ENCODE measurements around the gene MCF2L. TPM values are rescaled to one million over a fixed set of nuclear protein-coding genes. Genes with fewer than 3 reads are reported as not detected.

MCF2L gene
- polyA plus RNA-seq, 2 of the 4 experiments (the other 2 are of a cell fraction), result 0.36 to 0.92 TPM

DNA sequence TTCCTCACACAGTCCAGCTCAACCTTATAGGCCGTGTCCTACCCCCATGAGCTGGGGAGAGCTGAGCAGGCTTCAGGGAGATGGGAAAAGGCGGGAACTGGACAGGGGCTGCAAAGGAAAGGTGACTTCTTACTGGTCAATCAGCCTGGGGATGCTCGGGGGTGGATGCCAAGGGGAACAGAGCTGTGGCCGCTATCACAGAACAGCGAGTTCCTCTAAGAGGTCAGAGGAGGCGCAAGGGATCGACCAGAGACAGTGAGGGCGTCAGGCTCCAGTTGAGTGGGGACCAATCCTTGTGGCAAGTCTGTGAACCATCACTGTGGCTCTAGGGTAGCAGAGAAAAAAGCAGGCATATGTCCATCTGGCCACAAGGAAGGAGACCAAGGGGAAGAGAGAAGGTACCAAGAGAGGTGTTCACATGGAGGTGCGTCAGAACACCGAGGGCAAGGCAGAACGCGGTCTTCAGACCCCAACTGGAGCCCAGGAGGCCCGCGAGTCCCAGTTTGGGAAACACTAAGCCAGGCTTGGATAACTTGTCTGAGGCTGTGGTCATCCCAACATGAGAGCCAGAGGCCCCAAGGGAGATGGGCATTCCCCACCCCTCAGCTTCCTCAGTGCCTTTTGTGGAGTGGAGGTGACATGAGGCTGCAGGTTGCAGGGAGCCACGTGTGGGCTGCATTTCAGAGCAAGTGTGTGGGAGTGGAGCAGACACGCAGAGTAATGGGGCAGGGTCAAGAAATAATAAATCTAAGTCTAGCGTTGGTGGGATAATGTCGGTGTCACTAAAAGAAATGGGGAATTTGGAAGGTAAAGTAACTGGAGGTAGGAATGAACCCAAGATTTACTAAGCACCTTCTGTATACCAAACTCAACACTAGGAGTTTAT, 157.5 kb downstream of the MCF2L start (continued):
- TF ChIP-seq FOSL2 (IDR thresholded peaks at IDR 0.05) (no peak), FOSL2 (CRISPR knock-in tag; IDR thresholded peaks at IDR 0.05) (no peak), KDM5A (IDR thresholded peaks at IDR 0.05) (no peak), ZNF302 (CRISPR knock-in tag; IDR thresholded peaks at IDR 0.05) (no peak), RARB (CRISPR knock-in tag; IDR thresholded peaks at IDR 0.05) (no peak)
- TF ChIP-seq, protein P1, sequence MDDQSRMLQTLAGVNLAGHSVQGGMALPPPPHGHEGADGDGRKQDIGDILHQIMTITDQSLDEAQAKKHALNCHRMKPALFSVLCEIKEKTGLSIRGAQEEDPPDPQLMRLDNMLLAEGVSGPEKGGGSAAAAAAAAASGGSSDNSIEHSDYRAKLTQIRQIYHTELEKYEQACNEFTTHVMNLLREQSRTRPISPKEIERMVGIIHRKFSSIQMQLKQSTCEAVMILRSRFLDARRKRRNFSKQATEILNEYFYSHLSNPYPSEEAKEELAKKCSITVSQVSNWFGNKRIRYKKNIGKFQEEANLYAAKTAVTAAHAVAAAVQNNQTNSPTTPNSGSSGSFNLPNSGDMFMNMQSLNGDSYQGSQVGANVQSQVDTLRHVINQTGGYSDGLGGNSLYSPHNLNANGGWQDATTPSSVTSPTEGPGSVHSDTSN (IDR thresholded peaks at IDR 0.05), result no peak
- TF ChIP-seq, protein P2, sequence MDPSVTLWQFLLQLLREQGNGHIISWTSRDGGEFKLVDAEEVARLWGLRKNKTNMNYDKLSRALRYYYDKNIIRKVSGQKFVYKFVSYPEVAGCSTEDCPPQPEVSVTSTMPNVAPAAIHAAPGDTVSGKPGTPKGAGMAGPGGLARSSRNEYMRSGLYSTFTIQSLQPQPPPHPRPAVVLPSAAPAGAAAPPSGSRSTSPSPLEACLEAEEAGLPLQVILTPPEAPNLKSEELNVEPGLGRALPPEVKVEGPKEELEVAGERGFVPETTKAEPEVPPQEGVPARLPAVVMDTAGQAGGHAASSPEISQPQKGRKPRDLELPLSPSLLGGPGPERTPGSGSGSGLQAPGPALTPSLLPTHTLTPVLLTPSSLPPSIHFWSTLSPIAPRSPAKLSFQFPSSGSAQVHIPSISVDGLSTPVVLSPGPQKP (IDR thresholded peaks at IDR 0.05; ENCODE audit: low read depth, low read length), result no peak

DNA sequence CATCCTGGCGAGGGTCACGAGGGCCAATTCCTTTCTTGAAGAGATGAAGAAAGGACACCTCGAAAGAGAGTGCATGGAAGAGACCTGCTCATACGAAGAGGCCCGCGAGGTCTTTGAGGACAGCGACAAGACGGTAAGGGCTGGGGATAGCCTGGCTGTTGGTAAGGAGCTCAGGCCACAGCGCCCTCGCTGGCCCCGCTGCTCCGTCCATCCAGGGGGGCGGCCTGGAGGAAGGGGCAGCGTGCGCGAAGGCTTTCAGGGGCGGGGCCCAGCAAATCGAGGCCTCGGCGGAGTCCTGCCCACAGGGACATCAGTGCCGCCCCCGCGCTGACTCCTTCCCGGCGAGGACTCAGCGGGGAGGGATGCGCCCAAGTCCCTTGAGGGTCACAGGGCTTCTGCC, 160.5 kb downstream of the MCF2L start:
- H3K4me1 ChIP-seq, result no peaks in the 10 kb centered on the region
- no peak for FAIRE-seq
- H3K27ac ChIP-seq, result no peak overlapping the region
- DNase-seq (ENCODE audit: low read depth in 1 of 2, low spot score in 1 of 2), result no peak
- ChIA-PET CTCF (no interaction called here), POLR2A (no interaction called here)
- no peak overlapping the region for H3K4me2 ChIP-seq
- ATAC-seq, result no peak
- TF ChIP-seq HOXA7 (CRISPR knock-in tag; IDR thresholded peaks at IDR 0.05), result no peak
- no peak for TF ChIP-seq RARB (CRISPR knock-in tag; IDR thresholded peaks at IDR 0.05)
- TF ChIP-seq, protein P1 (IDR thresholded peaks at IDR 0.05), result no peak
- TF ChIP-seq, protein P3, sequence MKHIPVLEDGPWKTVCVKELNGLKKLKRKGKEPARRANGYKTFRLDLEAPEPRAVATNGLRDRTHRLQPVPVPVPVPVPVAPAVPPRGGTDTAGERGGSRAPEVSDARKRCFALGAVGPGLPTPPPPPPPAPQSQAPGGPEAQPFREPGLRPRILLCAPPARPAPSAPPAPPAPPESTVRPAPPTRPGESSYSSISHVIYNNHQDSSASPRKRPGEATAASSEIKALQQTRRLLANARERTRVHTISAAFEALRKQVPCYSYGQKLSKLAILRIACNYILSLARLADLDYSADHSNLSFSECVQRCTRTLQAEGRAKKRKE (CRISPR knock-in tag; IDR thresholded peaks at IDR 0.05; ENCODE audit: low read depth), result no peak
- TF ChIP-seq, protein P4, sequence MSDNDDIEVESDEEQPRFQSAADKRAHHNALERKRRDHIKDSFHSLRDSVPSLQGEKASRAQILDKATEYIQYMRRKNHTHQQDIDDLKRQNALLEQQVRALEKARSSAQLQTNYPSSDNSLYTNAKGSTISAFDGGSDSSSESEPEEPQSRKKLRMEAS (IDR thresholded peaks at IDR 0.05), result no peak
- no peaks in the 10 kb centered on the region for H3K9me3 ChIP-seq
- WGBS (ENCODE audit: missing lambda C conversion rate), result 76% methylated on average over 21 of the region's 27 CpGs
- H3K4me3 ChIP-seq, result no peak overlapping the region

DNA sequence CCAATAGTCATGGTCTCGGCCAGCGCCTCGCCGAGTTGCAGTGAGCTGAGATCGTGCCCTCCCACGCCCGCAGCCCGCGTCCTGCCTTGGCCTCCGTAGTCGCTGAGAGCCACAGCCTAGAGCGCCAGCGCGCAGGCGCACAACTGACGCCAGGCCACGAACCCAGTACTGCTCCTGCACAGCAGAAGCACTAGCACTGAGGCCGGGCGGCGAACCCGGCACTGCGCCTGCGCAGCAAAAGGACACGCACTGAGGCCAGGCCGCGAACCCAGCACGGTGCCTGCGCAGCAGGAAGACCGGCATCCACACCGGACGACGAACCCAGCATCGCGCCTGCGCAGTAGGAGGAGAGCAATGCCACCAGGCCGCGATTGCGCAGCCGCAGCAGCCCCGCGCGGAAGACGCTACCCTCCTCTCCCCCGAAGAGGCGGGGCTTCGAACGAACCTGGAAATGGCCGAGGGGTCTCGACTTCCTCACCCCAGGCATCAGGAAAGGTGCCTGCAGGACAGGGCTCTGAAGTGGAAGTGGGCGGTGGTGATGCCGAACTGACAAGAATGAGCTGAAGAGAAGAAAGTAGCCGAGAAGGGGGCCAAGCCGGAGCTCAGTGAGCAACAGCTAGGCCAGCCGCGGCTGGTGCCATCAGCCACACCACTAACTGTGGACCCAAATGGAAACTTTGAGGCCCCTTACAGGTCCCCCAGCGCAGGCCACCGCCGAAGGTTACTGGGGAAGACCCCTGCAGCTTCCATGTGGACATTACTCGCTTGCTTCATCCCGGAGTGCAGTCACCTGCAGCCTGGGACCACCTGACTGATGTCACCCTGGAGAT, 161.1 kb downstream of the MCF2L start:
- Histone ChIP-seq H3K4me2 (no peak overlapping the region), H3K9me3 (no peaks in the 10 kb centered on the region), H3K27ac (no peak overlapping the region), H3K4me3 (no peak overlapping the region), H3K4me1 (no peaks in the 10 kb centered on the region)
- DNase-seq (ENCODE audit: low read depth in 1 of 2, low spot score in 1 of 2) (no peak), ATAC-seq (no peak), FAIRE-seq (no peak)
- POLR2A ChIA-PET, result no interaction called here
- CTCF ChIA-PET, result no interaction called here
- 88% methylated on average over 42 of the region's 60 CpGs for WGBS (ENCODE audit: missing lambda C conversion rate)
- TF ChIP-seq CHD2 (IDR thresholded peaks at IDR 0.05; ENCODE audit: low read length, partially characterized antibody) (no peak), FOSB (CRISPR knock-in tag; IDR thresholded peaks at IDR 0.05) (no peak), ZNF302 (CRISPR knock-in tag; IDR thresholded peaks at IDR 0.05) (no peak), SMC3 (IDR thresholded peaks at IDR 0.05) (no peak), MAFK (IDR thresholded peaks at IDR 0.05; ENCODE audit: partially characterized antibody) (no peak), TP53 (CRISPR knock-in tag; IDR thresholded peaks at IDR 0.05) (no peak)
- TF ChIP-seq, protein P5, sequence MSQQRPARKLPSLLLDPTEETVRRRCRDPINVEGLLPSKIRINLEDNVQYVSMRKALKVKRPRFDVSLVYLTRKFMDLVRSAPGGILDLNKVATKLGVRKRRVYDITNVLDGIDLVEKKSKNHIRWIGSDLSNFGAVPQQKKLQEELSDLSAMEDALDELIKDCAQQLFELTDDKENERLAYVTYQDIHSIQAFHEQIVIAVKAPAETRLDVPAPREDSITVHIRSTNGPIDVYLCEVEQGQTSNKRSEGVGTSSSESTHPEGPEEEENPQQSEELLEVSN (IDR thresholded peaks at IDR 0.05; ENCODE audit: borderline replicate concordance, low read depth), result no peak
- TF ChIP-seq, protein P6, sequence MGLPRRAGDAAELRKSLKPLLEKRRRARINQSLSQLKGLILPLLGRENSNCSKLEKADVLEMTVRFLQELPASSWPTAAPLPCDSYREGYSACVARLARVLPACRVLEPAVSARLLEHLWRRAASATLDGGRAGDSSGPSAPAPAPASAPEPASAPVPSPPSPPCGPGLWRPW (IDR thresholded peaks at IDR 0.05), result no peak

Data from A549 (cell line).